ENCODE measurements around the gene PIK3C2B. TPM values are rescaled to one million over a fixed set of nuclear protein-coding genes. Genes with fewer than 3 reads are reported as not detected.

Gene PIK3C2B
- total and polyA plus RNA-seq, 2 donors (not counting 3 experiments of a cell fraction or from before 2014, with no cell fraction given) = 33.7 to 49.0 TPM

GRCh38 chr1:204447190-204447589, 47.4 kb downstream of the PIK3C2B start:
- no peaks in the 10 kb centered on the region for H3K79me2 ChIP-seq (ENCODE audit: control insufficient read depth, insufficient read depth, low read length)
- H3K27ac ChIP-seq (ENCODE audit: insufficient read depth, low read depth, low read length) = no peak overlapping the region
- no peak overlapping the region for H3K9ac ChIP-seq (replicated peaks; ENCODE audit: extremely low read depth, insufficient read depth, low read length)
- FAIRE-seq (no peak), DNase-seq (ENCODE audit: low read depth, low spot score) (no peak)
- TF ChIP-seq POLR2AphosphoS5 (IDR thresholded peaks at IDR 0.05; ENCODE audit: insufficient read depth, low read depth, low read length) (no peak), FOS (IDR thresholded peaks at IDR 0.05; ENCODE audit: borderline replicate concordance, insufficient read depth, low read length) (no peak), POLR2A (IDR thresholded peaks at IDR 0.05; ENCODE audit: low read depth, low read length) (no peak), MYC (IDR thresholded peaks at IDR 0.05; ENCODE audit: low read depth, low read length) (no peak), CTCF (IDR thresholded peaks at IDR 0.05; ENCODE audit: extremely low read depth in 1 of 2, insufficient read depth in 1 of 2, low read depth in 1 of 2, low read length in 2 of 2) (no peak), MAX (IDR thresholded peaks at IDR 0.05; ENCODE audit: insufficient read depth, insufficient read length) (no peak), JUN (IDR thresholded peaks at IDR 0.05; ENCODE audit: borderline replicate concordance, insufficient read depth, insufficient read length, low read depth) (no peak), GATA2 (IDR thresholded peaks at IDR 0.05; ENCODE audit: insufficient read depth, insufficient read length, low read depth, low read length) (no peak), EZH2 (IDR thresholded peaks at IDR 0.05; ENCODE audit: borderline replicate concordance, low read depth, low read length, severe bottlenecking) (no peak)
- no peaks in the 10 kb centered on the region for H4K20me1 ChIP-seq (replicated peaks; ENCODE audit: control insufficient read depth, extremely low read depth, insufficient read depth, low read length)
- H3K9me1 ChIP-seq (replicated peaks; ENCODE audit: control insufficient read depth, extremely low read depth, insufficient read depth, low read length) = no peaks in the 10 kb centered on the region
- peaks cover 3% of the 10 kb centered on the region for H3K4me1 ChIP-seq (ENCODE audit: control insufficient read depth, extremely low read depth, insufficient read depth, low read length)
- BruUV-seq (replicated peaks) = no TSS peak
- peaks cover 0 to 48% of the 10 kb centered on the region in 2 experiments for H3K36me3 ChIP-seq (ENCODE audit: control insufficient read depth in 2 of 2, extremely low read depth in 1 of 2, insufficient read depth in 2 of 2, low read length in 2 of 2)
- intact Hi-C loops (cut with micrococcal nuclease) = loop anchor here (2.0 to 10.0 kb wide), 3 partner anchors 16 to 358 kb away; no protein-coding TSS in a partner anchor
- no peaks in the 10 kb centered on the region for H3K27me3 ChIP-seq (ENCODE audit: control insufficient read depth in 2 of 2, insufficient read depth in 2 of 2, low read length in 2 of 2)
- H3K9me3 ChIP-seq (replicated peaks; ENCODE audit: control insufficient read depth, insufficient read depth, low read length) = no peaks in the 10 kb centered on the region
- no peak overlapping the region for H3K4me2 ChIP-seq (ENCODE audit: insufficient read depth, low read length)
- CTCF ChIA-PET = interaction anchor here (0.6 to 34.5 kb wide), 17 partner anchors 7 to 360 kb away, joined by 3 to 1267 read pairs (median 12); partner anchors contain the start of genes MDM4 and PIK3C2B
- H2AFZ ChIP-seq (ENCODE audit: low read depth, low read length) = no peak overlapping the region
- H3K4me3 ChIP-seq (replicated peaks in 1 of 3; ENCODE audit: insufficient read depth in 1 of 3, low read depth in 1 of 3, low read length in 3 of 3) = no peak overlapping the region
- dilution Hi-C loops (cut with MboI; ENCODE audit: extremely low pct_ligation_motif_present, low sequenced_read_pairs) = loop anchor here (10.0 kb wide), 1 partner anchor 58 kb away; no protein-coding TSS in a partner anchor
- POLR2A ChIA-PET = interaction anchor here (1.0 to 1.7 kb wide), 4 partner anchors 47 to 56 kb away, joined by 3 to 19 read pairs (median 4); partner anchors contain the start of gene PIK3C2B

All from endothelial cell of umbilical vein (primary cell).